ES-I3 (cell line): ENCODE measurements around the gene GLI2.

Experiments
- H3K36me3 ChIP-seq: 2 replicates; pipeline ENCODE4 v1.6.1; 2013; ENCODE audit warnings: mild to moderate bottlenecking, low read length, control low read depth, moderate library complexity; ENCODE audit not compliant: insufficient read depth
- H3K4me1 ChIP-seq: 2 replicates; pipeline ENCODE4 v1.6.1; 2013; ENCODE audit warnings: mild to moderate bottlenecking, control low read depth, low read length; ENCODE audit not compliant: insufficient read depth
- H3K9ac ChIP-seq: 2 replicates; pipeline ENCODE4 v1.6.1; 2013; ENCODE audit warnings: low read depth, mild to moderate bottlenecking, low read length, moderate library complexity
- H3K9me3 ChIP-seq: 2 replicates; pipeline ENCODE4 v1.6.1; 2013; ENCODE audit warnings: mild to moderate bottlenecking, low read length, moderate library complexity; ENCODE audit not compliant: control insufficient read depth, insufficient read depth

GLI2 gene

DNA sequence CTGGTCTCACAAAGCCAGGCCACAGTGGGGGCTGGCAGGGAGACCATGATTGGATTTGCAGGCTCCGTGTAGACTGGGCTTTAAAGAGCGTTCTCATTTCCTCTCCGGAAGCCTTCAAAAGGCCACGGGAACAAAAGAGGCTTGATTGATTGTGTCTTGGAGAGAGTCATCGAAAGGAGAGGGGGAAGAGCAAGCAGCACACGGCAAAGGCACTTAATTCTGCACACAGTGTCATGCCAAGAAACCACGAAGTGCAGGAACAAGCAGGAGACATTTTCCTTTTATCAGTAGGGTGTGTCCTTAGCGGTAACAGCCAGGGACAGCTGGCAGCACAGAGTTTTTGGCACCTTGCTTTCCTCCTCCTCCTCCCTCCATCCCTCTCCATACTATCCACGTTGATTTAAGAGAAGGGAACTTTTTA is 47.7 kb downstream of the GLI2 start:
- H3K9me3 ChIP-seq = no peaks in the 10 kb centered on the region
- H3K36me3 ChIP-seq = no peaks in the 10 kb centered on the region
- H3K4me1 ChIP-seq = peaks cover 70% of the 10 kb centered on the region
- H3K9ac ChIP-seq = no peak overlapping the region

DNA sequence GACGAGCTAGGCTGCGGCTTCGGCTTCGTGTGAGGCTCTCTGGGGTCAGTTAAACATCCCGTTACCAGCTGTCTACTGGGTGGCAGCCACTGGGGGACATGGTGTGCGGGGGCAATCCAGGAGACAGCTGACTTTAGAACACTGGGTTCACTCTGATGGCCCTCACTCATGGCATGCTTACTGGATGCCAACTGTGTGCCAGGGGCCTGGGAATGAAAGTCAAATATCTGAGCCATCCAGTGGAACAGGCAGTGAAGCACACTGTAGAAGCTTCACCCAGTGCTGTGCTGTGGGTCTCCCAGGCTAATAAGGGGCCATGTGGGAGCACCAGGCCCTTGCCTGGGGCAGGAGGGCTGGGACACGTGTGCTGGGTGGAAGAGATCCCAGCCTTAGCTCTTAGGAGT is 48.3 kb downstream of the GLI2 start:
- H3K36me3 ChIP-seq = no peaks in the 10 kb centered on the region
- H3K9ac ChIP-seq = no peak overlapping the region
- H3K4me1 ChIP-seq = peaks cover 70% of the 10 kb centered on the region
- H3K9me3 ChIP-seq = no peaks in the 10 kb centered on the region
